Superior temporal gyrus (tissue), 1 donor: ENCODE measurements around the gene XRRA1.
A peak's percentile ranks its signal among the peaks of the same experiment; 100 is the strongest.

ENCODE experiments used
- DNase-seq: peaks from one replicate; pipeline ENCODE4 v3.0.0-alpha.2; 2016; ENCODE audit errors: extremely low spot score

XRRA1 gene

GRCh38 chr11:74951226-74951625 is 2.3 kb upstream of the XRRA1 start:
- no peak for DNase-seq

GRCh38 chr11:74950374-74950969 is 1.6 kb upstream of the XRRA1 start:
- no peak for DNase-seq

- DNase-seq: no peak
These were observed 854 bp upstream of the XRRA1 start for GRCh38 chr11:74949753-74950137.

- peak; percentile 67 for DNase-seq
These were observed 369 bp downstream of the XRRA1 start for GRCh38 chr11:74948546-74948897.

GRCh38 chr11:74942073-74942759 is 6.7 kb downstream of the XRRA1 start:
- no peak for DNase-seq

GRCh38 chr11:74941492-74941891 is 7.4 kb downstream of the XRRA1 start:
- DNase-seq: no peak

GRCh38 chr11:74937696-74938475 is 11.0 kb downstream of the XRRA1 start:
- DNase-seq: no peak

GRCh38 chr11:74936976-74937375 is 11.9 kb downstream of the XRRA1 start:
- no peak for DNase-seq

GRCh38 chr11:74936087-74936486 is 12.8 kb downstream of the XRRA1 start:
- no peak for DNase-seq

GRCh38 chr11:74935285-74935684 is 13.6 kb downstream of the XRRA1 start:
- no peak for DNase-seq

- no peak for DNase-seq
These were observed 15.1 kb downstream of the XRRA1 start for GRCh38 chr11:74933765-74934164.

GRCh38 chr11:74932797-74933196 is 16.1 kb downstream of the XRRA1 start:
- DNase-seq: no peak

GRCh38 chr11:74932169-74932568 is 16.7 kb downstream of the XRRA1 start:
- DNase-seq: no peak

GRCh38 chr11:74929431-74930363 is 19.2 kb downstream of the XRRA1 start:
- DNase-seq: peak; percentile 97

GRCh38 chr11:74927496-74927895 is 21.4 kb downstream of the XRRA1 start:
- no peak for DNase-seq

GRCh38 chr11:74926304-74927030 is 22.4 kb downstream of the XRRA1 start:
- no peak for DNase-seq

GRCh38 chr11:74925281-74925680 is 23.6 kb downstream of the XRRA1 start:
- no peak for DNase-seq

- no peak for DNase-seq
These were observed 25.8 kb downstream of the XRRA1 start for GRCh38 chr11:74923125-74923524.

GRCh38 chr11:74909812-74910211 is 39.1 kb downstream of the XRRA1 start:
- no peak for DNase-seq

GRCh38 chr11:74909385-74909784 is 39.5 kb downstream of the XRRA1 start:
- no peak for DNase-seq

GRCh38 chr11:74905326-74905725 is 43.6 kb downstream of the XRRA1 start:
- no peak for DNase-seq
